Putamen (tissue), 1 donor: ENCODE measurements around the gene NIN.
"Not testable (repeated sequence)": the region's sequence is repeated elsewhere in the genome, so short reads cannot be mapped to it uniquely, and the experiment has no call there.

Experiments used
- DNase-seq: peaks from one replicate; pipeline ENCODE4 v3.0.0-alpha.2; 2016; ENCODE audit warnings: low spot score

The NIN gene

DNA sequence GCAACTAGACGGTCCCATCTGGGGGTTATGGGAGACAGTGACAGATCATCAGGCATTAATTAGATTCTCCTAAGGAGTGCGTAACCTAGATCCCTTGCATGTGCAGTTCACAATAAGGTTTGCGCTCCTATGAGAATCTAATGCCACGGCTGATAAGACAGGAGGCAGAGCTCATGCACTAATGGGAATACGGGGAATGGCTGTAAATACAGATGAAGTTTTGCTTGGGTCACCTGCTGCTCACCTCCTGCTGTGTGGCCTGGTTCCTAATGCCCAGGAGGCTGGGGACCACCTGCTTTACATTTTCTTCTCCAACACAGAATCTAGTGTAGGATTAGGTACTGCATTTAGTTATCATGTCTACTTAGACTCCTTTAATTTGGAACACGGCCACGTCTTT, 113.2 kb downstream of the NIN start:
- no peak for DNase-seq

DNA sequence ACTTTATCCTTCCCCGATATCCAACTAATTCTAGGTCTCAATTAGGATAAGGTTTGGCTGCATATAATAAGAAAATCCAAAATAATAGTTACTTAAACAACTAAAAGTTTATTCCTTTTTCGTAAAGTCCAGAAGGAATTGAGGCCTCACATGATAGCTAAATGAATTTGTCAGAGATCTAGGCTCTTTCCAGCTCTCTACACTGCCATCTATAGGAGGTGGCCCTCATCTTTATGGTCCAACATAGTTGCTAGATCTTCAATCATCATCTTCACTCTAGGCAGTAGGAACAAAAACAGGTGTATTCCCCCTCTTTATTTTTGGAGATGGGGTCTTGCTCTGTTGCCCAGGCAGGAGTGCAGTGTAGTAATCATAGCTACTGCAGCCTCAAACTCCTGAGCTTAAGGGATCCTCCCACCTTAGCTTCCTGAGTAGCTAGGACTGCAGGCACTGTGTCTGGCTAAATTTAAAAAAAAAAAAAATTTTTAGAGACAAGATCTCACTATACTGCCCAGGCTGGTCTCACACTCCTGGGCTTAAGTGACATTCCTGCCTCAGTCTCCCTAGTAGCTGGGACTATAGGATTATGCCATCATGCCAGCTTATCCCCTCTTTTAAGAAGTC, 116.4 kb downstream of the NIN start:
- no peak for DNase-seq

DNA sequence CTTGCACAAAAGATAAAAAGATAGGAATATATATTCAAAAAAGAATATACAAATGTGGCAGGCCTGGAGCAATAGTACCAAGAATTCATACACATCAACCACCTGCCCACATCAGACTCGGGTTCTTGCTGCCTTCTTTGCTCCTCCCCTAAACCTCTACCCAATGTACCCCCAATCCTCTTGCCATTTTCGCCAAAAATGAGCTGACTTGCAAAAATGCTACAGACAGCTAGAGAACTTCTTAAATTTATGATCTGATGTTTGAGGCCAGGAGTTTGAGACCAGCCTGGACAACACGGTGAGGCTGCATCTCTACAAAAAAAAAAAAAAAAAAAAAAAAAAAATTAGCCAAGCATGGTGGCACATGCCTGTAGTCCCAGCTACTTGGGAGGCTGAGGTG, 119.9 kb downstream of the NIN start:
- no peak for DNase-seq

DNA sequence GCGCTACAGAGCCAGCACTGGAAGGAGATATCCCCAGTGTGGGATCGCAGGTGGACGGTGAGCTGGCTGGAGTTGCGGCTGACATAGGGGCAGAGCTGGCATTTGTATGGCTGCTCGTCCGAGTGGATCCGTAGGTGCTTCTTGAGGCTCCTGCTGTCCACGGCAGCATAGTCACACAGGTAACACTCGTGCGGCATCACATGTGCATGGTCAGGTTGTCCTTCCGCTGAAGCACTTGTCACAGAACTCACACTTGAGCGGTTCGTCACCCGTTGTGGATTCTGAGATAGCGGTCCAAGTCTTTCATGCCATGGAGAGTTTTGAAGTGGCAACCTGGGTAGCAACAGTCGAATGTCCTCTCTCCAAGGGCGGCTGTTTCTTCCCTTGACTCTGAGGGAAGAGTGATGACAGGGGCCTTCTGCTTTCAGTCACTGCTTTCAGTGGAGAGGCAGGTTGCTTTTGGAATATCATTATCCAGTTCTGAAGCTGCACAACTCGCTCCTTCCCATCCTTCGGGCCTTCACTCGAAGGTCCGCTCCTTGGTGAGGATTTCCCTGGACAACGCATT, 125.9 kb downstream of the NIN start:
- DNase-seq: no peak

DNA sequence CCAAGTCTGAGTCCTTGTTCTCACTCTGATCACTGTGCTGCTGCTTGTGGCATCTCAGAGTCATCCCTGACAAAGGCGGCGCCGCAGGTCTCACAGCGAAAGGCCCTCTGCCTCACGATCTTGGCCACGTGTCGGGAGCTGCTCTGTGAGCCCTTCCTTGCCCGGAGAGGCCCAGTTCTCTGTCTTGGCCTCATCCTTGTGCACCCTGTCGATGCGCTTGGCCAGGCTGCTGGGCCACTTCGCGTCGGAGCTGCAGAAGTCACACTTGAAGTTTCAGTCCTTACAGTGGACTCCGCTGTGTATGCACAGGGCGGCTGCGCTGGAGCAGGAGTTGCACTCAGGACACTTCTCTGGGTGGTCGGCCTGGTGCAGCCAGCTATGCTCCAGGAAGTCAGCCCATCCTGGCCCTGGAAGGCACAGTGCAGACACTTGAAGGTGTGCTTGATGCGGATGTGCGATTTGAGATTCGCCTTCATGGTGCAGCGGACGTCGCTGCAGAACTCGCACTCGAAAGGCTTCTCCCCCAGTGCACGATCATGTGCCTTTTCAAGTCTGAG, 126.4 kb downstream of the NIN start:
- no peak for DNase-seq

DNA sequence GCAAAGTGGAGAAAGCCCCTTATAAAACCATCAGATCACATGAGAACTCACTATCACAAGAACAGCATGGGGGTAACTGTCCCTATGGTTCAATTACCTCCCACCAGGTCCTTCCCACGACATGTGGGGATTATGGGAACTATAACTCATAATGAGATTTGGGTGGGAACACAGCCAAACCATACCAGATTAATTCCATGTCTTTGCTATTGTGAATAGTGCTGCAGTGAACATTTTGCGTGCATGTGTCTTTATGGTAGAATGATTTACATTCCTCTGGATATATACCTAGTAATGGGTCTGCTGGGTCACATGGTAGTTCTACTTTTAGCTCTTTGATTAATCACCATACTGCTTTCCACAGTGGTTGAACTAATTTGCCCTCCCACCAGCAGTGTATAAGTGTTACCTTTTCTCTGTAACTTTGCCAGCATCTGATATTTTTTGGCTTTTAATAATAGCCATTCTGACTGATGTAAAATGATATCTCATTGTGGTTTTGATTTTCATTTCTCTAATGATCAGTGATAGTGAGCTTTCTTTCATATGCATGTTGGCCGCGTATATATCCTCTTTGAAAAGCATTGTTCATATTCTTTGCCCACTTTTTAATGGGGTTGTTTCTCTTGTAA, 133.2 kb downstream of the NIN start:
- DNase-seq: peak; percentile 29

DNA sequence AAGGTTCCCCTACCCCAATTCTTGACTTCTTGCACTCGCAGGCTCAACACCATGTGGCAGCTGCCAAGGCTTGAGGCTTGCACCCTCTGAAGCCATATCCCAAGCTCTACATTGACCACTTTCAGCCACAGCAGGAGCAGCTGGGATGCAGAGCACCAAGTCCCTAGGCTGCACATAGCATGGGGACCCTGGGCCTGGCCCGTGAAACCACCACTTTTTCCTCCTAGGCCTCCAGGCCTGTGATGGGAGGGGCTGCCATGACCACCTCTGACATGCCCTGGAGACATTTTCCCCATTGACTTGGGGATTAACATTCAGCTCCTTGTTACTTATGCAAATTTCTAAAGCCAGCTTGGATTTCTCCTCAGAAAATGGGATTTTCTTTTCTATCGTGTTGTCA, 136.7 kb downstream of the NIN start:
- DNase-seq: not testable (repeated sequence)

DNA sequence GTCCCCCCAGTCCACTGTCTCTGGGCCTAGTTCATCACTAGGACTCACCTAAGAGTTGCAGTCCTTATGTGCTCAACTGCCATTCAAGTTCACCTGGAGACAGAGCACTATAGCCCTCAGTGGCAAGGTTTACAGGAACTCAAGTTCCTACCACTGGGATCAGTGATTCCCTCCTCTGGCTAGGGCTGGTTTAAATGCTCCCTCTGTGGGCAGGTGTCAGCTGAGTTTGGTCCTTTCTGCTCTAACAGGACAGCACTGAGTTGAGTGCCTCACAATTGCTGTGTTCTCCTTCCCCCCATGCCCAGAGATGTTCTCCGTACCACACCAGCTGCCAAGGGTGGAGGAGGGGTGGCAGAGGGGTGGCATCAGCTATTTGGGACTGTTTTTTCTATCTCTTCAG, 142.1 kb downstream of the NIN start:
- no peak for DNase-seq

DNA sequence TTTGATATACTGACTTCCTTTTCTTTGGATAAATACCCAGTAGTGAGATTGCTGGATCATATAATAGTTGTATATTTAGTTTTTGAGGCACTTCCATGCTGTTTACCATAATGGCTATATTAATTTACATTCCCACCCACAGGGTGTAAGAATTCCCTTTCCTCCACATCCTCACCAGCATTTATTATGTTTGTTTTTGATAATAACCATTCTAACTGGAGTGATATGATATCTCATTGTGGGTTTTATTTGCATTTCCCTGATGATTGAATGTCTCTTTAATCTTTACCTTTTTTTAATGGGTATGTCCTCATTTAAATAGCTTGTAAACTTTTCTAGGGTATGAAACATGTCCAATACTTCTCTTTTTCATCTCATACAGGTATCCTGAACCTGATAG, 151.3 kb downstream of the NIN start:
- DNase-seq: no peak

DNA sequence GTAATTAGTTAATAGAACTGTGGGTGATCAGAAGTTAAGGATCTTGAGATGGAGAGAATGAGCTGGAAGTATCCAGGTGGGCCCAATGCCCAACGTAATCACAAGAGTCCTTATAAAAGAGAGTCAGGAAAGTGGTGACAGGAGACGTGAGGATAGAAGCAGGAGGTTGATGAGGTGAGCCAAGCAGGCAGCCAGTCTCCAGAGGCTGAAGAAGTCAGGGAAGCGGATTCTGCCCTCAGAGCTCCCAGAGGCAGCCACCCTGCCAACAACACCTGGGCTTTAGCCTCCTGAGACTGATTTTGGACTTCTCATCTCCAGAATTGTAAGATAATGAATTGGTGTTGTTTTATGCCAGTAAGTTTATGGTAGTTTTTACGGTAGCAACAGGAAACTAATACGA, 152.8 kb downstream of the NIN start:
- no peak for DNase-seq

DNA sequence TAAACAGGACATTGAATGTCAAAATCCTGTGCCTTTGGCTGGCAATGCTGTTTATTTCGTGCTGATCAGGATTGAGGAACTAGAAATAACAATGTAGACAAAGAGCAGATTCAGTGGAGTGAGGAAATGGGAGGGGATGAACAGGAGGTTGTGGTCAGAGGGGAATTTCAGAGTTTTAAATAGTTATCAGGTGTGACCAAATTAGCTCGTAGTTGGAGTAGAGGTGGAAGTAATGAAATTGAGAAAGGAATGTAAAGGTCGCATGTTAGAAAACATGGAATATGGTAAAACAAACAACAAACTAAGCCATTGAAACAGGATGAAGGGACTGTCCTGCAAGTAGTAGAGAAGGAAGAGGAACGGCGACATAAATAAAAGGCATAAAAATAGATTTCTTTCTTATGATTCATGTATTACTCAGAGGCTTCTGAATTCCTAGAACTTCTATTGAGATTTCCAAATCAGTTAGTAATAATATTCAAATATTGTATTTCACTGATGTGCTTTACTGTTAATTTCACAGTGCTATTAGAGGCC, 153.4 kb downstream of the NIN start:
- DNase-seq: no peak

DNA sequence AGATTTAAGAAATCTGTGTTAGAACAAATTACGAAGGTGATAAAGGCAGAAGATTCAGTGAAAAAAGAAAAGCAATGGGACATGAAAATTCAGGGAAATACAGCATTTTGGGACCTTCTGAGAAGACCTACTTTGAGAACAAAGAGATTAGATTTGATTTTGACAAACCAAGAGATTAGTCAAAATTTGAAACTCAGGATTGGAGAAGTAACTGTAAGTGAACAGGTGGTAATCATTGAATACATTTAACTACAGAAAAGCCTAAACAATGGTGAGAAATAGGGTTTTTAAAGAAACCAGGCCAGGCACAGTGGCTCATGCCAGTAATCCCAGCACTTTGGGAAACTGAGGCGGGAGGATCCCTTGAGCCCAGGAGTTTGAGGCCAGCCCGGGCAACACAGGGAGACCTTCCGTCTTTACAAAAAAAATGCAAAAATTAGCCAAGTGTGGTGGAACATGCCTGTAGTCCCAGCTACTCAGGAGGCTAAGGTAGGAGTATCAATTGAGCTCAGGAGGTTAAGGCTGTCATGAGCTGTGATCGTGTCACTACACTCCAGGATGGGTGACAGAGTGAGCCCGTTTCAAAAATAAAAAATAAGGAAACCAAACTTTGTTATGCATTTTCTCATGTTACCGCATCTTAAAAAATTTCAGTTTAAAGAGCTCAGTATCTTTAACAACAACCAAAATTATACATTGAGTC, 154.0 kb downstream of the NIN start:
- DNase-seq: no peak

DNA sequence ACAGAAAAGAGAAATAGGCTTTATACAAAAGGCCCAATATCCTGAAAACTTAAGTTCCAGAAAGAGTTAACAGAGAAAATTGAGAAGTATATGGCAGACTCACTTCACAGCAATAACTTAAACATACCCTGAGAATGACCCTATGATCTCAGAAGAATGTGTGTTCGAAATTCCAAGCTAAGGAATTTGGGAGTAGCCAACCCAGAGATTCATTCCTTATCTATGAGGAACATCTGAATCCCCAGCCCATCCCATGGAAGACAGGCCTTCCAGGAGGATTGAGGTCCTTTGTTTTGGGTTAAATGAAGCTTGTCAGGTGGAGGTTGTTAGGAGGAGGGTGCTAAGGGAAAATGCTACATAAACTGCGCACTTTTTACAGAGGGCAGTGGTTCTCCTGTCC, 155.4 kb downstream of the NIN start:
- DNase-seq: no peak

DNA sequence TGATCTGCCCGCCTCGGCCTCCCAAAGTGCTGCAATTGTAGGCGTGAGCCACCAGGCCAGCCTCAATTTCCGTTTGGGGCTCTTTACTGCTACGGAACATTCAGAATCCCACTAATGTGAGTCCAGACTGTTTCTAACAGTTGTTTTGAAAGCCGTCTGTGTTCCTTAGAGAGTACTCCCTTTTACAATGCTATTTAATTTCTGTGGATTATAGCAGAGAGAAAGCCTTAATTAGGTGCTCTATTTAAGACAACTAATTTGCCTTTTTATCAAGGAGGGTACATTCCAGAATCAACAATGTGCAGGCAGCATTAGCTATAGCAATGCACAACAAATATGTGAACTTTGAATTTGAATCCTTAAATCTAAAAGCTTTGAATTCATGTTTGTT, 160.1 kb downstream of the NIN start:
- no peak for DNase-seq

DNA sequence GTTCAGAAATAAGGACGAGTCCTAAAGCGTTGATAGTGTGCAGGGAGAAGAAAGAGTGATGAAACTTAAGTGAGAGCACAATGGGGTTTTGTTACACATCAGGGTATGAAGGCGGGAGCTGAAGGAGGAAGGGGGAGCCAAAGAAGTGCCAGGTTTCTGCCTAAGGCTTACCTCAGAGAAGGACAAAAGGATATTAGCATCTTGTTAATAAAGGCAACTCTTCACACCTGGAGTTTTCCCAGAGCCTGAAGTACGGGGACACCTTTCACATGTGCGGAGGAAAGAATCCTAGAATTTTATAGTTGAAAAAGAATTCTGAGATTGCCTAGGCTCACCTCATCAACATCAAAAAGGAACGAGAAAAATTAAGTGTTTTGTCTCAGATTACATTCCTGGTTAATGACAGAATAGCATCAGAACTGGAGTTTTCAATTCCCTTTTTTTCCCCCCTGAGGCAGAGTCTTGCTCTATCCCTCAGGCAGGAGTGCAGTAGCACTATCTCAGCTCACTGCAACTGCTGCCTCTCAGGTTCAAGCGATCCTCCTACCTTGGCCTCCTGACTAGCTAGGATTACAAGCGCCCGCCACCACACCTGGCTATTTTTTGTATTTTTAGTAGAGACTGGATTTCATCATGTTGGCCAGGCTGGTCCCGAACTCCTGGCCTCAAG, 160.6 kb downstream of the NIN start:
- DNase-seq: no peak
